HL-60 (cell line): ENCODE data around the gene GDPD4.

ENCODE experiments used
- DNase-seq, 2 experiments: peaks; one replicate each; pipeline ENCODE4 v3.0.0-alpha.2; 2010 to 2020; ENCODE audit warnings: low read depth in 1 of 2, low spot score in 1 of 2
- H3K27ac ChIP-seq: fragments of 250-450 bp; sonication (Bioruptor Pico); replicated peaks from 2 replicates; pipeline ENCODE4 v1.5.1; 2020; ENCODE audit warnings: mild to moderate bottlenecking, moderate library complexity
- H3K27me3 ChIP-seq: fragments of 250-450 bp; sonication (Bioruptor Pico); 2 replicates; pipeline ENCODE4 v1.5.1; 2021; ENCODE audit warnings: mild to moderate bottlenecking, moderate library complexity; ENCODE audit not compliant: insufficient read depth, poor library complexity, severe bottlenecking
- H3K4me3 ChIP-seq: replicated peaks from 2 replicates; pipeline ENCODE4 v1.5.1; 2011; ENCODE audit warnings: mild to moderate bottlenecking, control low read depth, low read length; ENCODE audit not compliant: insufficient read depth
- GABPA ChIP-seq: IDR thresholded peaks from 2 replicates; pipeline ENCODE4 v1.6.1; 2012; ENCODE audit warnings: low read depth
- POLR2AphosphoS5 ChIP-seq: IDR thresholded peaks from 2 replicates; pipeline ENCODE4 v1.6.1; 2012; ENCODE audit warnings: low read depth
- SPI1 ChIP-seq: IDR thresholded peaks from 2 replicates; pipeline ENCODE4 v1.6.1; 2012; ENCODE audit warnings: low read depth, mild to moderate bottlenecking, borderline replicate concordance
- TF ChIP-seq, protein P1 (sequence below): IDR thresholded peaks from 2 replicates; pipeline ENCODE4 v1.6.1; 2012; ENCODE audit warnings: low read depth; ENCODE audit not compliant: insufficient replicate concordance
- TF ChIP-seq, protein P2 (sequence below): IDR thresholded peaks from one replicate; pipeline ENCODE4 v1.5.1; 2011; ENCODE audit warnings: low read length, control low read depth, inconsistent platforms; ENCODE audit not compliant: insufficient read depth

GDPD4 gene

DNA sequence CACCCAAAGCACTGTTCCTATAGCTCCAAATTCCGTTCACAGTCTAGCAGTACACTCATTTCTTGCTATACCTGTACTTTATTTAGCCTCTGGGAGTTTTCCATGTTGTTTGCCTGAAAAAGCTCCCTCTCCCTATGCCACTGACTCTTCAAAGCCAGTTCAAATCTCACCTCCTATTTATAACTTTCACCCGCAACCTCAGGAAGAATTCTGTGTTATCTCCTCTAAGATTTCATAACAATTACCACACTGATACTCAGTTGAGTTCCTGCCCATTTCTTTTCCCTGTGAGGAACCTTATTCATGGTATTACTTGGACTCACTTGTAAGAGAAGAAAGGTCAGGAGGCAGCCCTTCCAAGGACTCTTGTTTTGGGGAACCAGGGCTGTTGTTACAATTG, 25.2 kb downstream of the GDPD4 start:
- peaks cover 2% of the 10 kb centered on the region for H3K27me3 ChIP-seq
- no peak overlapping the region for H3K27ac ChIP-seq
- H3K4me3 ChIP-seq = no peak overlapping the region
- no peak for DNase-seq
- TF ChIP-seq, protein P1, sequence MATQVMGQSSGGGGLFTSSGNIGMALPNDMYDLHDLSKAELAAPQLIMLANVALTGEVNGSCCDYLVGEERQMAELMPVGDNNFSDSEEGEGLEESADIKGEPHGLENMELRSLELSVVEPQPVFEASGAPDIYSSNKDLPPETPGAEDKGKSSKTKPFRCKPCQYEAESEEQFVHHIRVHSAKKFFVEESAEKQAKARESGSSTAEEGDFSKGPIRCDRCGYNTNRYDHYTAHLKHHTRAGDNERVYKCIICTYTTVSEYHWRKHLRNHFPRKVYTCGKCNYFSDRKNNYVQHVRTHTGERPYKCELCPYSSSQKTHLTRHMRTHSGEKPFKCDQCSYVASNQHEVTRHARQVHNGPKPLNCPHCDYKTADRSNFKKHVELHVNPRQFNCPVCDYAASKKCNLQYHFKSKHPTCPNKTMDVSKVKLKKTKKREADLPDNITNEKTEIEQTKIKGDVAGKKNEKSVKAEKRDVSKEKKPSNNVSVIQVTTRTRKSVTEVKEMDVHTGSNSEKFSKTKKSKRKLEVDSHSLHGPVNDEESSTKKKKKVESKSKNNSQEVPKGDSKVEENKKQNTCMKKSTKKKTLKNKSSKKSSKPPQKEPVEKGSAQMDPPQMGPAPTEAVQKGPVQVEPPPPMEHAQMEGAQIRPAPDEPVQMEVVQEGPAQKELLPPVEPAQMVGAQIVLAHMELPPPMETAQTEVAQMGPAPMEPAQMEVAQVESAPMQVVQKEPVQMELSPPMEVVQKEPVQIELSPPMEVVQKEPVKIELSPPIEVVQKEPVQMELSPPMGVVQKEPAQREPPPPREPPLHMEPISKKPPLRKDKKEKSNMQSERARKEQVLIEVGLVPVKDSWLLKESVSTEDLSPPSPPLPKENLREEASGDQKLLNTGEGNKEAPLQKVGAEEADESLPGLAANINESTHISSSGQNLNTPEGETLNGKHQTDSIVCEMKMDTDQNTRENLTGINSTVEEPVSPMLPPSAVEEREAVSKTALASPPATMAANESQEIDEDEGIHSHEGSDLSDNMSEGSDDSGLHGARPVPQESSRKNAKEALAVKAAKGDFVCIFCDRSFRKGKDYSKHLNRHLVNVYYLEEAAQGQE = no peak
- TF ChIP-seq GABPA = no peak
- TF ChIP-seq SPI1 = no peak
- TF ChIP-seq, protein P2, sequence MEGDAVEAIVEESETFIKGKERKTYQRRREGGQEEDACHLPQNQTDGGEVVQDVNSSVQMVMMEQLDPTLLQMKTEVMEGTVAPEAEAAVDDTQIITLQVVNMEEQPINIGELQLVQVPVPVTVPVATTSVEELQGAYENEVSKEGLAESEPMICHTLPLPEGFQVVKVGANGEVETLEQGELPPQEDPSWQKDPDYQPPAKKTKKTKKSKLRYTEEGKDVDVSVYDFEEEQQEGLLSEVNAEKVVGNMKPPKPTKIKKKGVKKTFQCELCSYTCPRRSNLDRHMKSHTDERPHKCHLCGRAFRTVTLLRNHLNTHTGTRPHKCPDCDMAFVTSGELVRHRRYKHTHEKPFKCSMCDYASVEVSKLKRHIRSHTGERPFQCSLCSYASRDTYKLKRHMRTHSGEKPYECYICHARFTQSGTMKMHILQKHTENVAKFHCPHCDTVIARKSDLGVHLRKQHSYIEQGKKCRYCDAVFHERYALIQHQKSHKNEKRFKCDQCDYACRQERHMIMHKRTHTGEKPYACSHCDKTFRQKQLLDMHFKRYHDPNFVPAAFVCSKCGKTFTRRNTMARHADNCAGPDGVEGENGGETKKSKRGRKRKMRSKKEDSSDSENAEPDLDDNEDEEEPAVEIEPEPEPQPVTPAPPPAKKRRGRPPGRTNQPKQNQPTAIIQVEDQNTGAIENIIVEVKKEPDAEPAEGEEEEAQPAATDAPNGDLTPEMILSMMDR = no peak
- TF ChIP-seq POLR2AphosphoS5 = no peak

DNA sequence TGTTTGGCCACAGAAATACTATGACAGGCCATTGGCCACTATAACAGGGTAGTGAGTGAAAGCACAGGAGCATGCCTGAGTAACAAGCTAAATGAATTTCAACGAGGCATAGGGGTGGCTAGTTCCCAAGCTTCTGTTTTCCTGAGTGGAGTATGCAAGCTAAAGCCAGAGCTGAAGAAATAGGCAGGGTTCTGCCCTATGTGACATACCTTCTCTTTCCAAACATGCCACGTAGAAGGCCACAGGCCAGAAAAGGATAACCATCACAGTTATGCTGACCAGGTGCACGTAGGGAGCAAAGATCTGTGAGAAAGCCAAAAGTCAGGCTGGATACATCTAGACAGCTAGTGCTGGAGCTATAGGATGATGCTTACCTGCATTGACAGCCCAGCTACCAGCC, 30.6 kb downstream of the GDPD4 start:
- no peak overlapping the region for H3K4me3 ChIP-seq
- TF ChIP-seq, protein P2 = no peak
- TF ChIP-seq POLR2AphosphoS5 (no peak), SPI1 (no peak), GABPA (no peak)
- TF ChIP-seq, protein P1 = no peak
- no peak for DNase-seq
- no peaks in the 10 kb centered on the region for H3K27me3 ChIP-seq
- no peak overlapping the region for H3K27ac ChIP-seq

DNA sequence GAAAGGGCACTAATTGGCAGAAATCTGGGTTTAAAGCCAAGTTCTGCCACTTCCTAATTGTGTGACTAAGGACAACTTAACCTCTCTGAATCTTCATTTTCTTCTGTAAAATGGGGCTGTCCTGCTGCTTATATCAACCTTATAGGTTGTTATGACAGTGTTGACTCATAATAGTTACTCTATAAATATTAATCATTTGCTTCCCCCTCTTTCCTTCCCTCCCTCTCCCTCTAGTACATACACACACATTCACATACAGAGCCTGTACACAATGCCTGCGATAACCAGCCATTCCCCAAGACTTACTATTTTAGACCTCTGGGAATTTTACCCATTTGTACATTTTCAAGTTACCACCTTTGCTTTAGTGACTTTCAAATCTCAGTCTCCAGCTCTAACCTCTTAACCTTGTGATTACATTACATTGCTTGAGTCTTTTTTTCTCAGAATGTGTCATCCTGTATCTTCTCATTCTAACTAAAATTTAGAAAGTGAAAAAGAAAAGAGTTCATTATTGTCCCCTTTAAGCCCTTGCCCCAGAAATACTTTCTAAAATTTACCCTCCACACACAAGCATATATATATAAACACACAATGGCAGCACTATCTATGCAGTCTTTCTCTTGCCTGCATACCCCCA, 31.9 kb downstream of the GDPD4 start:
- no peak for DNase-seq
- TF ChIP-seq GABPA (no peak), SPI1 (no peak), POLR2AphosphoS5 (no peak)
- TF ChIP-seq, protein P1 = no peak
- TF ChIP-seq, protein P2 = no peak
- no peaks in the 10 kb centered on the region for H3K27me3 ChIP-seq
- no peak overlapping the region for H3K27ac ChIP-seq
- no peak overlapping the region for H3K4me3 ChIP-seq
